Colon (tissue), 2 donors: Measurements from ENCODE around the gene SYNM.
"Not testable (repeated sequence)": the region's sequence is repeated elsewhere in the genome, so short reads cannot be mapped to it uniquely, and the experiment has no call there.

Source experiments
- FAIRE-seq: peaks from 2 replicates; lab custom pipeline; 2012; peaks lifted over from hg19 to GRCh38; lab: Jason Lieb, UNC
- donor health status: control.
- donor health status: control.

The SYNM gene

DNA sequence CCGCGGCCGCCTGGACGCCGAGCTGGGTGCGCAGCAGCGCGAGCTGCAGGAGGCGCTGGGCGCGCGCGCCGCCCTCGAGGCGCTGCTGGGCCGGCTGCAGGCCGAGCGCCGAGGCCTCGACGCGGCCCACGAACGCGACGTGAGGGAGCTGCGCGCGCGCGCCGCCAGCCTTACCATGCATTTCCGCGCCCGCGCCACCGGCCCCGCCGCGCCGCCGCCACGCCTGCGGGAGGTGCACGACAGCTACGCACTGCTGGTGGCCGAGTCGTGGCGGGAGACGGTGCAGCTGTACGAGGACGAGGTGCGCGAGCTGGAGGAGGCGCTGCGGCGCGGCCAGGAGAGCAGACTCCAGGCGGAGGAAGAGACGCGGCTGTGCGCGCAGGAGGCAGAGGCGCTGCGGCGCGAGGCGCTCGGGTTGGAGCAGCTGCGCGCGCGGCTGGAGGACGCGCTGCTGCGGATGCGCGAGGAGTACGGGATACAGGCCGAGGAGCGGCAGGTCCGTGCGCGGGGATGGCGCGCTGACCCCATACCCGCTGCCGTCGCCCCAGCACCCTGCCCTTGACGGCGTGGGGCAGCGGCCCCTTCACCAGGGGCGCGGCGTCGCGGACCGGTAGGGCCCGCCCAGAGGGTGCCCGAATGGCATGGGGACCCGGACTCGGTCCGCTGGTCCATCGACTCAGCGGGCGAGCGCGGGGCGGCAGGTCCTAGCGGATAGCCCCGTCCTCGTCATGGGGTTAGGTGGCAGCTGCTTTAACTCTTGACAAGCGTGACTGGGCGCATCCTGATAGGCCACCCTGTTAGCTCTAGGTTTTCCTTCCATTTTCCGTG is 848 bp downstream of the SYNM start:
- no peak for FAIRE-seq

DNA sequence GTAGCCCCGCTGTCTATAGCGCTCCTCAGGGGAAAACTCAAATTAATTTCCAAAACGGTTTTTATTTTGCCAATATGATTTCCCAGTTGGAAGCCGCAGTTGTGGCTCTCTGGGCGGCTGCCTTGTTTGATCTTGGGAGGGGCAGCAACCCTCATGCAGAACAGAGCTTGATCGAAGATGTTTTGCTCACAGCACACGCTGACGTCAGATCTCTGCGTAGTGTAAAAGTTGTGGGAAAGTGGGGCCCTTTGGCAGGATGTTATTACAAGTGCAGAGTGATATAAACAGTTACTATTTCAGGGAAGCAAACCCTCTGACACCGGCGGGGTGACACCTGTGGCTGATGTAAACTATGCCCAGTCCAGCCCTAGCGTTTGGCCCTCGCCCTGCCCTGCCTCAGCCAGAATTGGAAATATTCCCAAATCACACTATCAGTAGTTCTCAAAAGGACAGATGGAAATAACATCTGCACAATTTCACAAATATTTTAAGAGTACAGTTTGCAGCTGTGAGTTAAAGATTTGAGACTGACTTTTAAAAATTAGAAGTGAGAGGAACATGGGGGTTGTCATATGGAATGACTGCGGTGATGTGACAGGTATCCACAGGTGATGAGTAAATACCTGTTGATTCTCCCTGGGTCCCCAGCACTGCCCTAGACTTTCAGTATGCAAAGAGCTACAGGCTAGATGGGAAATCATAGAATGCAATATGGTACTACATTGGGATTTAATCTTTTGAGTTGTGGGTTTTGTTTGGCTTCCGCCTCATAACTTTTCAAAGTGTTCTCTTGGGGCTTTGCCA is 1.7 kb downstream of the SYNM start:
- no peak for FAIRE-seq

DNA sequence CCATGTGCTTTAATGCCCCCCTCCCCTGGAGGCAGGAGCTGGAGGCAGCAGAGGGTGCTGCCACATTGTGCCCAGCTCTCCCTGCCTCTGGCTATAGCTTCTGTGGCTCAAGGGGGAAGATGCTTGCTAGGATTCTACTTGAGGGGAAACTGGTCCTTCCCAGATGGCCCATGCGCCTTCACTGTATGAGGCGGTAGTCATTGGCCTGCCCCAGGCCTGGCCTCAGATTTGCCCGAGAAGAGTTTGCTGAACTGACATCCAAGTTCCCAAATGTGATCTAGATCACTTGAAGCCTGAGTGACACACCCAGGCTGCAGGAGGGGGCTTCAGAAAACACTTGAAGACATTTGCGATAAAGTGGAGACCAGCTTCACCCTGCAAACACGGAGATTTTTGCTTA is 4.1 kb downstream of the SYNM start:
- no peak for FAIRE-seq

DNA sequence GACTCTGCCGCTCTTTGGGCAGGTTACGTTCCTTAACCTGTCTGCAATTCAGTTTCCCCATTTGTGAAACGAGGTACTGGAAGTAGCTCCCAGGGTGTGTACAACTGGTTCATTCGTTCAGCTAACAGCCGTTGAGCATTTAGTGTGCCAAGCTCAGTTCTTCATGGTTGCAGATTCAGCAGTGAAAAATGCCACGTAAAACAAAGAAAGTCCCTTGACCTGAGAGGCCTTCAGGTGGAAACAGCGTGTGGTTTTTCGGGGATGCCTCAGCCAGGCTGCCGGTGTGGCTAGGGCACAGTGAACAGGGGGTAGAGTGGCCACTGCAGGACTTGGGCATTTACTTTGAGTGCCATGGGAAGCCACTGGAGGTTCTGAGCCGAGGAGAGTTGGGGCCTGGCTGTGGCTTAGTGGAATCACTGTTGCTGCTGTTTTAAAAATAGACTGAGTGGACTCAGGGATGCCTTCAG is 4.7 kb downstream of the SYNM start:
- no peak for FAIRE-seq

DNA sequence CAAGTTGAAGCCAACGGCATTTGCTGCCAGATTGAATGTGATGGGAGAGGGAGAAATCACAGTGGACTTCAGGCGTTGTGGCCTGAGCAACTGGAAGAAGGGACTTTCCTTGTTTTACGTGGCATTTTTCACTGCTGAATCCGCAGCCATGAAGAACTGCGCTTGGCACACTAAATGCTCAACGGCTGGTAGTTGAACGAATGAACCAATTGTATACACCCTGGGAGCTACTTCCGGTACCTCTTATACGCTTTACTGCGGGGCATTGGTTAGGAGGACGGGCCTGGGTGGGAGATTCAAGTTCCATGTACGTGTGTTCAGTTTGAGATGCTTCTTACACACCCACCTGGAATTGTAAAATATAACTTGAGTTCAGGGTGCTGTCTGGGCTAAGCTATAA is 5.2 kb downstream of the SYNM start:
- FAIRE-seq = no peak

DNA sequence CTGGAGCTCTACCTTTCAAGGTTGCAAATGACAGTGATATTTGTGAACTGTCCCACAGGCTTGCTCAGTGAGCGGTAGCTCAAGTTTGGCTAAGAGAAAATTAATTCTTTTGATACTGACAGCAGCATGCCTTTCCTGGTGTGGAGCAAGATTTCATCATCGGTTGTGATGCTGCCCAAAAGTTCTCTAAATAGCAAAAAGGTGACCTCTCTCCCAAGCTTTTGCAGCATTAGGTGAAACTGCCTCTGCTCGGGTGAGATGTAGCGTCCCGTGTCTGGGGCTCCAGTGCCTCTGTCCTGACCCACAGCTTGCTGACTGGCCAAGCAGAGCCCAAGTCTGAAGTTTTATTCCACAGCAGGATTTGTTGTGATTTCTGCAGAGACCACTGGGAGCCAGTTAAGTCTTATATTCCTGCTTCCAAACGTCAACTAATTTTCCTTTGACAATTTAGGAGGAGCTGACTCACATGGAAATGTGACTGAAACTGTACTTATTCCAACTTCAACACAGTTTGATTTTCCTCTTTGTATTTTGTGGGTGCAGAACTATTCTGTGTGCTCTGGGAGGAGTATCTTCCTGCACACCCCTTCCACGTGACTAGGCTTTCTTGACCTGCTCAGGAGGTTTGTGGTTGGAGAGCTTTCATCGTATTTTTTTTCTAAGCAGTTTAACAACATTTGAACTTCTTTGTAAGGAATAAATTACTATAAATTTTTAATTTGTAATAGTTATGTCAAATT is 5.9 kb downstream of the SYNM start:
- no peak for FAIRE-seq

DNA sequence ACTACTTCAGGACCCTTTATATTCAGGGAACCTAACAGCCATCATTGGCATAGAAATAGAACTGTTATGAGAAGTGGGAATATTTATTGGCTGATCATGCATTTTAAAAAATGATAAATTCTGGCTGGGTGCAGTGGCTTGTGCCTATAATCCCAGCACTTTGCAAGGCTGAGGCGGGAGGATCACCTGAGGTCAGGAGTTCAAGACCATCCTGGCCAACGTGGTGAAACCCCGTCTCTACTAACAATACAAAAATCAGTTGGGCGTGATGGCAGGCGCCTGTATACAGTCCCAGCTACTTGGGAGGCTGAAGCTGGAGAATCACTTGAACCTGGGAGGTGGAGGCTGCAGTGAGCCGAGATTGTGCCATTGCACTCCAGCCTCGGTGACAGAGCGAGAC is 6.8 kb downstream of the SYNM start:
- FAIRE-seq = not testable (repeated sequence)

DNA sequence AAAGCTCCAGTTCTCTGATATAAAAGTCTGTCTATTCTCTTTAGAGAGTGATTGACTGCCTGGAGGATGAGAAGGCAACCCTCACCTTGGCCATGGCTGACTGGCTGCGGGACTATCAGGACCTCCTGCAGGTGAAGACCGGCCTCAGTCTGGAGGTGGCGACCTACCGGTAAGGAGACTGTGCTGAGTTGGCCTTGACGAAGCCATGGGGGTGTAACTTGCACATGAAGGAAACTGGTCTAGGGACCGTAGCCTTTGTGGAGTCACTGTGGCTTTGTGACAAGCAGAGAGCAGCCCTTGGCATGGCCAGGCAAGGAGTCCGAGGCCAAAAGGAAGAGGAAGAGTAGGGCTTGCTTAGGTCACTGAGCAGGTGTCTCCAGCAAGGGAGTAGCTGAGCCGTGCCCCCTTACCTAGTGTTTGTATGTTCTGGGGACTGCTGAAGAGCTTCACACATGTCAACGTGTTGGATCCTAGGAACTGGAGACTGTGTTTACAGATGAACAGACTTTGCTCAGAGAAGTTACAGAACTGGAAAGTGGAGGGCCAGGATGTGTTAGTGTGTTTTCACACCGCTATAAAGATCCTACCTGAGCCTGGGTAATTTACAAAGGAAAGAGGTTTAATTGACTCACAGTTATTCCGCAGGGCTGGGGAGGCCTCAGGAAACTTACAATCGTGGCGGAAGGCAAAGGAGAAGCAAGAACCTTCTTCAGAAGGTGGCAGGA is 8.8 kb downstream of the SYNM start:
- FAIRE-seq = no peak

DNA sequence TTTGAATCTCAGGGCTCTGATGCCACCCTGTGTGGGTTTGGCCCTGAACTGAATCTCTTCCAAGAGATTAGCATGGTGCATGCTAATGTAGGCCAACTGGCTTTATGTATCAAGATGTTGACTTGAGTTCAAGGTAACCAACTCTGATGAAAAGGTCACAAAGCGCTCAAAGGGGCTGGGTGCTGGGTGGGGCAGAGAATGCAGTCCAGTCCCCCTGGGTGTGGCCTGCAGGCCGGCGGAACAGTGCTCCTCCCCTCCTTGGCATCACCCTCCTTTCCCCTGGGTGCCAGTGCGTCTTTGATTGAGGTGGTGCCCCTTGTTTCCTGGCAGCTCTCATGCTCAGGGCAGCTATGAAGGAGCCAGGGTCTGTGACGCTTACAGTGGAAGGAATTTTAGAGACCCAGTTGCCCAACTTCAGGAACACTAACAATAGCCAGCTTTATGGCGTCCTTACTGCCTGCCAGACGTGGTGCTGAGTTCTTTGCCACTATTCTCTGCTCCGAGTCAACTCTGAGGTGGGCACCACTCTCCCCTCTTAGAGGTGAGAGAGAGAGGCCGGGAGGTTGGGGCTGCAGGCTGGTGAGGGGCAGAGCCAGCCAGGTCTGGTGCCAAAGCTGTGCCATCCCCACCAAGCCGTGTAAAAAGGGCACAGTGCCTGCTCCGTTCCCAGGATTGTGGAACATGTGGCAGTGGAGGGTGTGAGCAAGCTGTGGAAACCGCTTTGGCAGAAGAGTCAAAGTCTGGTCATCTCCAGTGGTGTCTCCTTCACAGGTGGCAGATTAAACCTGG is 9.8 kb downstream of the SYNM start:
- no peak for FAIRE-seq

DNA sequence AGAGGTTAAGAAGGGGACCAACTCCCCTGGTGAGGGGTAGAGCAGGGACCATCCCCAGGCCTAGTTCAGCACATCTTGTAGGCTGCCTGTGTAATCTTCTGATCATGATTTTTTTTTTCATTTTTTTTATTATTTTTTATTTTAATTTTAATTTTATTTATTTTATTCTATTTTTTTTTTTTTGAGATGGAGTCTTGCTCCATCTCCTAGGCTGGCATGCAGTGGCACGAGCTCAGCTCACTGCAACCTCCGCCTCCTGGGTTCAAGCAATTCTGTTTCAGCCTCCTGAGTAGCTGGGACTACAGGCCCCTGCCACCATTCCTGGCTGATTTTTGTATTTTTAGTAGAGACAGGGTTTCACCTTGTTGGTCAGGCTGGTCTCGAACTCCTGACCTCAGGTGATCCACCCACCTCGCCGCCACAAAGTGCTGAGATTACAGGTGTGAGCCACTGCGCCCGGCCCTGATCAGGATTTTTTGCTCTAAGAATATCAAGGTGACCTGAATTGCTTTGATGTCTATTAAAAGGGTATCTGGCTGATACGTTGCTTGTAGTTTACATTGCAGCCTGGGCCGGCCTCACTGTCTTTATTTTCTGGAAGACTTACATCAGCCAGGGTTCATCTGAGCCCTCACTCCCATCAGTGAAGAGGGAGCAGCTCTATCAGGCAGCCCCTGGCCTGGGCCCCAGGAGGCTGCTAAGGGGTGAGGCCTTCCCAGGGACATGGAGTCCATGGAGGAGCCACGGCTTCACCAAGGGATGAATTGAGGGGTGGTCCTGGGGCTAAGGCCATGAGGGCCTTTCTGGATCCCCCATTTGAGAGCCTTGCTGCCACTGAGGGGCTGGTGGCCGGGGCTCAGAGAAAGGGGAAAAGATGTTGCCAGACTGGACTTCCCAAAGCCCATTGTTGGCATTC is 10.7 kb downstream of the SYNM start:
- FAIRE-seq = no peak

DNA sequence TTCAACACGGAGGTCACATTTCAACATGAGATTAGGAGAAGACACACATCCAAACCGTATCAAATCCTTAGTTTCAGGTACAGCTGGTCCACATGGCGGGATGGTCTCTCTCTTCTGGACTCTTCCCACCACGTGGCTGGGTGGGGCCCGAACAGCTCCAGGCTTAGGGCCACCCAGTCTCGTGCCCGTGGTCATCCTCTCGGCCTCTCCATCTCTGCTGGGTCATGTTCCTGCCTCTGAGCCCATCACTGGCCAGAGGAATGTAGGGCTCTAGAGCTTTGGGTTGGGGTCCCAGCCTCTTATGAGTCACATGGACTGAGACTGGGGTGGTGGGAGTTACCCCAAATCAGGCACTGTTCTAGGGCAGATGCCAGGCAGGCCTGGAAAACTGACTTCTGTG is 12.2 kb downstream of the SYNM start:
- no peak for FAIRE-seq

DNA sequence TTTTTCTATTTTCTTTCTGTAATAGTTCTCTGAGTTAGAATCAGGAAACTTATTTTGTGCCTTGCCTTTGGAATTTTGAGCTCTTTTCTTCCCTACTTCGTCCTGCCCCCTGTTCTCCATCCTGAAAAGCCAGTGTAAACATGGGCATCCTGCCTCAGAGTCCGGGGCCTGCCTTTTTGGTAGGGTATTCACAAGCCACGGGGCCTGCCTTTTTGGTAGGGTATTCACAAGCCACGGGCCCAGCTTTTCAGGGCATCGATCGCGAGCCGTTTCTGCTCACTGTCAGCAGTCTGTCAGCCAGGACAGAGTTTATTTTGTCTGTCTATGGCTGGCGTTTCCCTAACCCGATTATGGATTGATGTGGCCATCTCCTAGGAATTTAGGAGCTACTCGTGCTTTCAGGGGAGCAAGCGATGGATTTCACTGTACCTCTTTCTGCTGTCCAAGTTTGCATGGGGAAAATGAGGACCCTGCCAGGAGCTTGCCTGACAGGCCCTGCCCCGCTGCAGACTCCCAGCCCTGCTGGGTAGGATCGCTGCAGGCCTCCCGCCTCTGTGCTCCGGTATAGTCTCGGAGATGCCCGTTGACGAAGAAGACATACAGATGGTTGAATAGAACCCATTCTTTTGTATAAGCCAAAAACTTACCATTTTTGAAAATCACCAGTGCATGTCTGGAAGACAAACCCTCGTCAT is 12.8 kb downstream of the SYNM start:
- no peak for FAIRE-seq

DNA sequence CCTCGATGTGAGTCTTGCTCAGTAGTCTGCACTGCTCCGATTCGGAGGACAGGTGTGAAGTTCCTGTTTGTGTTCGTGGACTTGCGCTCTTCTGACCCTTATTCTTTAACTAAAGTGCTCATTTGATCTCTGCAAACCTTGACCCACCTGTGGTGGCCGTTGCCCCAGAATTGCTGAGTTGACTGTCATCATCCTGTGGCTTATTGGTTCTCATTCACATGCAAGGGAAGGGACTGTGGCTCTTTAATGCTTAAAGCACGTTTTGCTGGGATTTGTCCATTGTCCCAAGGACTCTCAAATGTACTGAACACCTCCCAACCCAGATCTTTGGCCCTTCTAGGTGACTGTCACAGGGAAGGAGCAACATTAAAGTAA is 13.4 kb downstream of the SYNM start:
- FAIRE-seq = no peak

DNA sequence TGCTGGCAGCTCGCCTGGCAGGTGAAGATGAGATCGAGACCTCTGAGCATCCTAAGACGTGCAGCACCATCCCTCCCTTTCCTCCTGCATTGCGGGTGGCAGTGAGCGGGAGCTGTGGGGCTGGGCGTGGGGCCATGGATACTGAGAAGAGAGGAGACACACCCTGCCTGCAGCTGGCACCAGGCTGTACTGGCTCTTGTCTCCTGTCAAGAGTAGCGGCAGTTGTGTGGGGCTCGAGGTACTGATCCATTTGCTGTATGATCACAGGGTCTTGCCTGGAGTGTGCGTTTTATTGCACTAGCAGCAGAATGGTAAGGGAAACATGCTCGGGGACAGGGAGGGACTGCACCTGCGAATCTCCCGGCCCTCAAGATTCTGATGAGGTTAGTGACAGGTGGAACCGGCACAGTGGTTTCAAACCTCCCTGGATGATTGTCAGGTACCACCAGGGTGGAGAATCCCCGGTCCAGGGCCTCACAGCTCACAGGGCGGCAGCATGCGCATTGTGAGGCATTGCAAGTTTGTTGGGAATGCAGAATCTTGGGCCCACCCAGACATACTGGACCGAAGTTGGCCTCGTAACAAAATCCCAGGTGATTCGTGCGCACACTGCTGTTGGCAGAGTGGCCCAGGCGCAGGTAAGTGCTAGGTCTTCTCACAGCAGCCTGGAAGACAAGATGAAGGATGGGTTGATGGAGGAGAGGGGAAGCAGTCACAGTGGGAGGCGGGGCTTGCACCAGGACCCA is 14.1 kb downstream of the SYNM start:
- no peak for FAIRE-seq

DNA sequence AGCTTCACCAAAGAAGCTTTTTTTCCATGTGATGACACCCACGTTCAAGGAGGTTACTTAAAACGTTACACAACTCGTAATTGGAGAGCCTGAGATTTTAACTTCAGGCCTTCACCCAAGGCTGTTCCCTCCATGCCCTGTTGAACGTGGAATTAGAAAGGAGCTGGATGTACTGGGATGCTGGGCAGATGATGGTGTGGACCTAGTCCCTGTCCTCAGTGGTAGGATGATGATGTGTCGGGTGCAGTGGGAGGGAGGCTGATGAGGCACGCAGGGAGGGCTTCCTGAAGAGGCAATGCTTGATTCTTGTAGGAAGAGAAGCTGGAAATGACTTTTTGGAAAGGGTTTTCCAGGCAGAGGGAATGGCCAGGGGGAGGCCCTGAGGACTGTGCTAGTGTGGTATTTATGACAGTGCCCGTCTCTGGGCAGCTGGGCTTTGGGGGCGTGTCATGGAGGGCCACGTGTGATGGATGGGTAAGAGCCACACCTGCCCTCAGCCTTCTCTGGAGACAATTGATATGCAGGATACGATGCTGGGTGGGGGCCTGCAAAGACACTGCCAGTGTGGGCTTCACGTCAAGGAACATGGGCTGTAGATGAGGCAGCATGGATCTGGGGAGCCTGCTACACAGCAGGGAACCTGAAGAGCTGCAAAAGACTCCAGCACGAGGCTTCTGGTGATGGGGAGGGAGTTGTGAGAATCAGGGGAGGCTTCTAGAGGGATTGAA is 15.3 kb downstream of the SYNM start:
- no peak for FAIRE-seq

DNA sequence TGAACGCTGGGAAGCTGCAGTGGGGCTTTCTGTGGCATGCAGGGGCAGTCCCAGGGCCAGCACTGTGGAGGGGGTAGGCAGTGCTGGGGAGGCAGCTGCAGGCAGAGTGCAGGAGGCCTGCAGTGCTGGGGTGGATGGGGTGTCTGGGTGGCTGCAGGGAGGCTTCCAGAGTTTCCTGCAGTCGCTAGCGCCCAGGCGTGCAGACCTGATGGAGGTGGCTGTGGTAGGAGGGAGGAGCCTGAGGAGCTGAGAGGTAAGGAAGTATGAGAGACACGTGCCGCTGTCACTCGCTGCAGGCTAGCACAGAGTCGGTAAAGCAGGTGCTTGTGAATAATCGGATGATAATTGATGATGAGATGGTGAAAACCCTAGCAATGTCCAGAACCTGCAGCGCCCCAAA is 16.3 kb downstream of the SYNM start:
- no peak for FAIRE-seq

DNA sequence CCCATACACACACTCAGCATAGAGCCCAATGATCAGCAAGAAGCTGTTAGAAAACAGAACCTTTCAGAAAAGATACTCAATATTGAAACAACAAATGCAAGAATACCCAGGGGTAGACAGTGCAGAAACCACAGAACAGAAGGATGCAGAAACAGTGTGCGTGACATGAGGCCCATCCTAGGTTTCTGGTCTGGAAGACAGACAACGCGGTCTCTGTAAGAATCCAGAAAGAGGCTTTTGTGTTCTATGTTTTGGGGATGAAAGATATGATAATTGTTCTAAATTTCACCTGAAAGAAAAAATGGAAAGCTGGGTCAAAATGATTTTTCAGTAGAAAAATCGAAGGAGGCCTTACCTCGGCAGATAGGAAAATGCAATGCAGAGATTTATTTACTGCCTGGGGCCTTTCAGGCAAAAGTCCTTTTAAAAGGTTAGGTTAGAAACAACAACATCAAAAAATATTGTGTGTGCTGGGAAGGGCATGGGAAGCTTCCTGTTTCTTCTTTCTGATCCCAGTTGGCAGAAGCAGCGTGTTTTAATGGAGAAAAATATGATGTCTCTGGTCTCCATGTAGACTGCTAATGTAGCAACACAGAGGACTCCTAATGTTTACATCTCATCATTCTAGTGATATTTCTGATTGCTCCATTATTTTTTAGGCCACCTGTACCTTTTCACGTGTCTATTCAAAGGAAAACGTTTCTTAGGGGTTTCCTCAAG is 17.0 kb downstream of the SYNM start:
- no peak for FAIRE-seq
